ENCODE results near the gene RALGAPA2.

The RALGAPA2 gene

GRCh38 chr20:20593447-20594170 lies 118.8 kb downstream of the RALGAPA2 start:
- Histone ChIP-seq H3K9me2 (replicated peaks; ENCODE audit: insufficient read depth, low read length) (no peaks in the 10 kb centered on the region), H3K27me3 (ENCODE audit: low read length) (no peaks in the 10 kb centered on the region), H3K36me3 (ENCODE audit: low read length) (no peaks in the 10 kb centered on the region), H3K79me2 (ENCODE audit: insufficient read depth, low read length) (no peaks in the 10 kb centered on the region), H3F3A (ENCODE audit: insufficient read depth) (no peaks in the 10 kb centered on the region), H3K9ac (ENCODE audit: low read length) (no peak overlapping the region), H2AFZ (ENCODE audit: low read depth, low read length, severe bottlenecking) (no peak overlapping the region), H3K27ac (ENCODE audit: low read depth, low read length) (no peak overlapping the region), H3K4me2 (ENCODE audit: low read depth, low read length, poor library complexity, severe bottlenecking) (no peak overlapping the region), H3K9me3 (ENCODE audit: insufficient read depth, low read length) (no peaks in the 10 kb centered on the region), H3K4me3 (ENCODE audit: insufficient read depth, low read length, poor library complexity, severe bottlenecking) (no peak overlapping the region), H4K20me1 (ENCODE audit: low read depth, low read length) (no peaks in the 10 kb centered on the region)
- TF ChIP-seq EZH2phosphoT487 (conservative IDR thresholded peaks at IDR 0.05; ENCODE audit: low read length) = no peak
- TF ChIP-seq CTCF (IDR thresholded peaks at IDR 0.05; ENCODE audit: insufficient read depth, low read length, poor library complexity, severe bottlenecking) = peak; percentile 60

GRCh38 chr20:20585146-20585545 lies 127.3 kb downstream of the RALGAPA2 start:
- no peak overlapping the region for H3K9ac ChIP-seq (ENCODE audit: low read length)
- no peak overlapping the region for H3K4me3 ChIP-seq (ENCODE audit: insufficient read depth, low read length, poor library complexity, severe bottlenecking)
- H3K27ac ChIP-seq (ENCODE audit: low read depth, low read length) = no peak overlapping the region
- H3K27me3 ChIP-seq (ENCODE audit: low read length) = no peaks in the 10 kb centered on the region
- no peaks in the 10 kb centered on the region for H3K9me3 ChIP-seq (ENCODE audit: insufficient read depth, low read length)
- no peaks in the 10 kb centered on the region for H4K20me1 ChIP-seq (ENCODE audit: low read depth, low read length)
- no peaks in the 10 kb centered on the region for H3K9me2 ChIP-seq (replicated peaks; ENCODE audit: insufficient read depth, low read length)
- TF ChIP-seq CTCF (IDR thresholded peaks at IDR 0.05; ENCODE audit: insufficient read depth, low read length, poor library complexity, severe bottlenecking) (no peak), EZH2phosphoT487 (conservative IDR thresholded peaks at IDR 0.05; ENCODE audit: low read length) (no peak)
- H2AFZ ChIP-seq (ENCODE audit: low read depth, low read length, severe bottlenecking) = no peak overlapping the region
- H3K79me2 ChIP-seq (ENCODE audit: insufficient read depth, low read length) = no peaks in the 10 kb centered on the region
- H3F3A ChIP-seq (ENCODE audit: insufficient read depth) = no peaks in the 10 kb centered on the region
- H3K36me3 ChIP-seq (ENCODE audit: low read length) = peaks cover 3% of the 10 kb centered on the region; the same call in 1 of the 2 replicates
- H3K4me2 ChIP-seq (ENCODE audit: low read depth, low read length, poor library complexity, severe bottlenecking) = no peak overlapping the region

- TF ChIP-seq EZH2phosphoT487 (conservative IDR thresholded peaks at IDR 0.05; ENCODE audit: low read length) = no peak
- no peak for TF ChIP-seq CTCF (IDR thresholded peaks at IDR 0.05; ENCODE audit: insufficient read depth, low read length, poor library complexity, severe bottlenecking)
- H3K79me2 ChIP-seq (ENCODE audit: insufficient read depth, low read length) = no peaks in the 10 kb centered on the region
- H3K4me2 ChIP-seq (ENCODE audit: low read depth, low read length, poor library complexity, severe bottlenecking) = no peak overlapping the region
- no peaks in the 10 kb centered on the region for H3K9me2 ChIP-seq (replicated peaks; ENCODE audit: insufficient read depth, low read length)
- H3K27me3 ChIP-seq (ENCODE audit: low read length) = no peaks in the 10 kb centered on the region
- no peaks in the 10 kb centered on the region for H3K9me3 ChIP-seq (ENCODE audit: insufficient read depth, low read length)
- no peak overlapping the region for H2AFZ ChIP-seq (ENCODE audit: low read depth, low read length, severe bottlenecking)
- H4K20me1 ChIP-seq (ENCODE audit: low read depth, low read length) = no peaks in the 10 kb centered on the region
- no peak overlapping the region for H3K4me3 ChIP-seq (ENCODE audit: insufficient read depth, low read length, poor library complexity, severe bottlenecking)
- no peaks in the 10 kb centered on the region for H3F3A ChIP-seq (ENCODE audit: insufficient read depth)
- H3K36me3 ChIP-seq (ENCODE audit: low read length) = peaks cover 3% of the 10 kb centered on the region; the same call in 1 of the 2 replicates
- no peak overlapping the region for H3K27ac ChIP-seq (ENCODE audit: low read depth, low read length)
- no peak overlapping the region for H3K9ac ChIP-seq (ENCODE audit: low read length)
These were observed 129.7 kb downstream of the RALGAPA2 start for GRCh38 chr20:20582734-20583133.
